ENCODE measurements around the gene VPS13C. TPM values are rescaled to one million over a fixed set of nuclear protein-coding genes. Genes with fewer than 3 reads are reported as not detected.

Gene VPS13C
- total and polyA plus RNA-seq, 2 donors (not counting 3 experiments of a cell fraction or from before 2014, with no cell fraction given): 10.8 to 60.3 TPM

- Histone ChIP-seq H2AFZ (ENCODE audit: low read depth, low read length) (no peak overlapping the region), H3K9ac (replicated peaks; ENCODE audit: extremely low read depth, insufficient read depth, low read length) (no peak overlapping the region), H3K27me3 (ENCODE audit: control insufficient read depth in 2 of 2, insufficient read depth in 2 of 2, low read length in 2 of 2) (no peaks in the 10 kb centered on the region), H3K9me3 (replicated peaks; ENCODE audit: control insufficient read depth, insufficient read depth, low read length) (no peaks in the 10 kb centered on the region), H4K20me1 (replicated peaks; ENCODE audit: control insufficient read depth, extremely low read depth, insufficient read depth, low read length) (no peaks in the 10 kb centered on the region), H3K4me2 (ENCODE audit: insufficient read depth, low read length) (no peak overlapping the region), H3K9me1 (replicated peaks; ENCODE audit: control insufficient read depth, extremely low read depth, insufficient read depth, low read length) (no peaks in the 10 kb centered on the region), H3K4me3 (replicated peaks in 1 of 3; ENCODE audit: insufficient read depth in 1 of 3, low read depth in 1 of 3, low read length in 3 of 3) (no peak overlapping the region), H3K27ac (ENCODE audit: insufficient read depth, low read depth, low read length) (no peak overlapping the region), H3K4me1 (ENCODE audit: control insufficient read depth, extremely low read depth, insufficient read depth, low read length) (no peaks in the 10 kb centered on the region), H3K79me2 (ENCODE audit: control insufficient read depth, insufficient read depth, low read length) (no peaks in the 10 kb centered on the region), H3K36me3 (ENCODE audit: control insufficient read depth in 2 of 2, extremely low read depth in 1 of 2, insufficient read depth in 2 of 2, low read length in 2 of 2) (no peaks in the 10 kb centered on the region)
- ChIA-PET CTCF (interaction anchor here (1.0 to 1.3 kb wide), 2 partner anchors 11 to 12 kb away, joined by 3 read pairs; no protein-coding TSS in a partner anchor), POLR2A (no interaction called here)
- dilution Hi-C loops (cut with MboI; ENCODE audit: extremely low pct_ligation_motif_present, low sequenced_read_pairs): no loop called here
- FAIRE-seq (no peak), DNase-seq (ENCODE audit: low read depth, low spot score) (no peak)
- no peak for TF ChIP-seq CTCF (IDR thresholded peaks at IDR 0.05; ENCODE audit: extremely low read depth in 1 of 2, insufficient read depth in 1 of 2, low read depth in 1 of 2, low read length in 2 of 2)
- no TSS peak for BruUV-seq (replicated peaks)
- intact Hi-C loops (cut with micrococcal nuclease): no loop called here
Measured at GRCh38 chr15:61996056-61996635, 64.1 kb downstream of the VPS13C start.

- POLR2A ChIA-PET: no interaction called here
- CTCF ChIA-PET: interaction anchor here (1.7 kb wide), 1 partner anchor 11 kb away, joined by 5 read pairs; no protein-coding TSS in a partner anchor
Measured at GRCh38 chr15:61994216-61994615, 66.0 kb downstream of the VPS13C start.

More at GRCh38 chr15:61994216-61994615, 66.0 kb downstream of the VPS13C start:
- Histone ChIP-seq H3K9me3 (replicated peaks; ENCODE audit: control insufficient read depth, insufficient read depth, low read length) (no peaks in the 10 kb centered on the region), H3K9me1 (replicated peaks; ENCODE audit: control insufficient read depth, extremely low read depth, insufficient read depth, low read length) (no peaks in the 10 kb centered on the region), H3K79me2 (ENCODE audit: control insufficient read depth, insufficient read depth, low read length) (no peaks in the 10 kb centered on the region), H3K36me3 (ENCODE audit: control insufficient read depth in 2 of 2, extremely low read depth in 1 of 2, insufficient read depth in 2 of 2, low read length in 2 of 2) (no peaks in the 10 kb centered on the region), H3K4me3 (replicated peaks in 1 of 3; ENCODE audit: insufficient read depth in 1 of 3, low read depth in 1 of 3, low read length in 3 of 3) (no peak overlapping the region), H3K4me1 (ENCODE audit: control insufficient read depth, extremely low read depth, insufficient read depth, low read length) (no peaks in the 10 kb centered on the region), H4K20me1 (replicated peaks; ENCODE audit: control insufficient read depth, extremely low read depth, insufficient read depth, low read length) (no peaks in the 10 kb centered on the region), H3K27ac (ENCODE audit: insufficient read depth, low read depth, low read length) (no peak overlapping the region), H3K4me2 (ENCODE audit: insufficient read depth, low read length) (no peak overlapping the region), H3K9ac (replicated peaks; ENCODE audit: extremely low read depth, insufficient read depth, low read length) (no peak overlapping the region), H2AFZ (ENCODE audit: low read depth, low read length) (no peak overlapping the region), H3K27me3 (ENCODE audit: control insufficient read depth in 2 of 2, insufficient read depth in 2 of 2, low read length in 2 of 2) (no peaks in the 10 kb centered on the region)
- dilution Hi-C loops (cut with MboI; ENCODE audit: extremely low pct_ligation_motif_present, low sequenced_read_pairs) (no loop called here), intact Hi-C loops (cut with micrococcal nuclease) (no loop called here)
- no TSS peak for BruUV-seq (replicated peaks)
- FAIRE-seq (no peak), DNase-seq (ENCODE audit: low read depth, low spot score) (no peak)
- no peak for TF ChIP-seq MAX (IDR thresholded peaks at IDR 0.05; ENCODE audit: insufficient read depth, insufficient read length)
- no peak for TF ChIP-seq CTCF (IDR thresholded peaks at IDR 0.05; ENCODE audit: extremely low read depth in 1 of 2, insufficient read depth in 1 of 2, low read depth in 1 of 2, low read length in 2 of 2)
- no peak for TF ChIP-seq POLR2A (IDR thresholded peaks at IDR 0.05; ENCODE audit: low read depth, low read length)
- no peak for TF ChIP-seq POLR2AphosphoS5 (IDR thresholded peaks at IDR 0.05; ENCODE audit: insufficient read depth, low read depth, low read length)
- TF ChIP-seq MYC (IDR thresholded peaks at IDR 0.05; ENCODE audit: low read depth, low read length): no peak
- TF ChIP-seq GATA2 (IDR thresholded peaks at IDR 0.05; ENCODE audit: insufficient read depth, insufficient read length, low read depth, low read length): no peak
- no peak for TF ChIP-seq EZH2 (IDR thresholded peaks at IDR 0.05; ENCODE audit: borderline replicate concordance, low read depth, low read length, severe bottlenecking)
- TF ChIP-seq FOS (IDR thresholded peaks at IDR 0.05; ENCODE audit: borderline replicate concordance, insufficient read depth, low read length): no peak
- TF ChIP-seq JUN (IDR thresholded peaks at IDR 0.05; ENCODE audit: borderline replicate concordance, insufficient read depth, insufficient read length, low read depth): no peak

Measured in endothelial cell of umbilical vein (primary cell).